Measurements from ENCODE around the gene CMTM7. TPM values are rescaled to one million over a fixed set of nuclear protein-coding genes. Genes with fewer than 3 reads are reported as not detected.
A peak's percentile ranks its signal among the peaks of the same experiment; 100 is the strongest.

CMTM7 gene
- total RNA-seq, 1 donor from 2014 or later, result 11.8 TPM

DNA sequence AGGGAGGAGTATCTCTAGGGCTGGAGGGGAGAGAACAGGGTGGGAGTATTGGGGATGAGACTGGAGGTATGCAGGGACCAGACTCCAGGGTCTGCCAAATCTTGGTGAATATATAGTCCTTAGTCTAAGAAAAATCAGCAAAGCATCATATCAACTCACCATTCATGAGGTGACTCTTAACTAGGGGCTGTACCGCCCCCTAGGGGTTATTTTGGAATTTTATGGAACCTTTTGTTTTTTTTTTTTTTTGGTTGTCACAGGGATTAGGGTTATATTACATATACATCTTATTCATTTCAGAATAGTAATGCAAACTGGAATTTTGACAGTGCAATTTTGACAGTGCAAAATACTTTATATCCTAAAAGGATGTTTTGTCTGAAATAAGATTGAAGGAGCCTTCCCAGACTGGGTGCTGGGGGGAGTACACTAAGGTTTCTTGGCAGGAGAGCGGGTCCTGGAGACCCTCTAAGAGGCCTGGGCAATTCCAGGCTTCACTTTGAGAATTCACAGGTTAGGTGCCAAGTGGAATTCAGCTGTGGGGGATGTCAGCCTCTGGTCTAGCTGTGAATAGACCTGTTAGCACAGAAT lies 7.5 kb downstream of the CMTM7 start:
- no peak overlapping the region for H3K9ac ChIP-seq
- no peak overlapping the region for H2AFZ ChIP-seq (replicated peaks)
- H3K9me3 ChIP-seq (ENCODE audit: low read depth), result no peaks in the 10 kb centered on the region
- Mint-ChIP-seq H3K27ac (no peak overlapping the region), H3K9me3 (no peaks in the 10 kb centered on the region), H3K4me3 (no peak overlapping the region), H3K27me3 (ENCODE audit: insufficient read depth, low read depth) (peaks cover 7% of the 10 kb centered on the region), H3K4me1 (peaks cover 29% of the 10 kb centered on the region), H3K36me3 (no peaks in the 10 kb centered on the region)
- peaks cover 70% of the 10 kb centered on the region for H3K27me3 ChIP-seq
- TF ChIP-seq, protein P1, sequence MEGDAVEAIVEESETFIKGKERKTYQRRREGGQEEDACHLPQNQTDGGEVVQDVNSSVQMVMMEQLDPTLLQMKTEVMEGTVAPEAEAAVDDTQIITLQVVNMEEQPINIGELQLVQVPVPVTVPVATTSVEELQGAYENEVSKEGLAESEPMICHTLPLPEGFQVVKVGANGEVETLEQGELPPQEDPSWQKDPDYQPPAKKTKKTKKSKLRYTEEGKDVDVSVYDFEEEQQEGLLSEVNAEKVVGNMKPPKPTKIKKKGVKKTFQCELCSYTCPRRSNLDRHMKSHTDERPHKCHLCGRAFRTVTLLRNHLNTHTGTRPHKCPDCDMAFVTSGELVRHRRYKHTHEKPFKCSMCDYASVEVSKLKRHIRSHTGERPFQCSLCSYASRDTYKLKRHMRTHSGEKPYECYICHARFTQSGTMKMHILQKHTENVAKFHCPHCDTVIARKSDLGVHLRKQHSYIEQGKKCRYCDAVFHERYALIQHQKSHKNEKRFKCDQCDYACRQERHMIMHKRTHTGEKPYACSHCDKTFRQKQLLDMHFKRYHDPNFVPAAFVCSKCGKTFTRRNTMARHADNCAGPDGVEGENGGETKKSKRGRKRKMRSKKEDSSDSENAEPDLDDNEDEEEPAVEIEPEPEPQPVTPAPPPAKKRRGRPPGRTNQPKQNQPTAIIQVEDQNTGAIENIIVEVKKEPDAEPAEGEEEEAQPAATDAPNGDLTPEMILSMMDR (IDR thresholded peaks at IDR 0.05), result peak; percentile 77
- no peak for TF ChIP-seq EZH2phosphoT487 (IDR thresholded peaks at IDR 0.05)
- no peak for TF ChIP-seq EZH2 (IDR thresholded peaks at IDR 0.05)
- H4K20me1 ChIP-seq (ENCODE audit: low read depth), result peaks cover 5% of the 10 kb centered on the region
- no peaks in the 10 kb centered on the region for H3K79me2 ChIP-seq (ENCODE audit: low read depth)
- H3K36me3 ChIP-seq, result no peaks in the 10 kb centered on the region
- no peak overlapping the region for H3K27ac ChIP-seq
- peaks cover 22% of the 10 kb centered on the region for H3F3A ChIP-seq (ENCODE audit: low read depth)
- no peak overlapping the region for H3K4me2 ChIP-seq
- H3K4me3 ChIP-seq, result no peak overlapping the region
- DNase-seq (ENCODE audit: low spot score), result peak; percentile 74
- peaks cover 10% of the 10 kb centered on the region for H3K4me1 ChIP-seq

DNA sequence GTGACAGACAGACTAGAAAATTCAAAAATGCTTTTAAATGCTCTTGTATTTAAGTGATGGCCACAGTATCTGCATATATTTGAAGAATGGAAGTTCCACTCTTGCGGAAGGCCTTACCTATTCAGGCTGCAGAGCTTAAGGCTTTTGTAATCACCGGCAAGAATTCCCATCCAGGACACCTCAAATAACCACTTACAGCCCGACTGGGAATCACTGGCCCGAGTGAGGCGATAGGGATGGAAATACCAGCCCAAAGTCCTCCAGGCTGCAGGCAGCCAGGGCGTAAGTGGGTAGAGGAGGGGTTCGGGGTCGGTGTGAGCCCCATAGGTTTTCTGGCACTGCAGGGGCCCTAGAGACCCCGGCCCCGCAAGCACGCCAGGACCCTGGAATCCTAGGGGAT lies 9.5 kb downstream of the CMTM7 start:
- no peaks in the 10 kb centered on the region for H3K36me3 Mint-ChIP-seq
- Histone ChIP-seq H3K79me2 (ENCODE audit: low read depth) (no peaks in the 10 kb centered on the region), H3F3A (ENCODE audit: low read depth) (peaks cover 22% of the 10 kb centered on the region), H2AFZ (replicated peaks) (peak overlapping the region; percentile 47), H4K20me1 (ENCODE audit: low read depth) (peaks cover 5% of the 10 kb centered on the region), H3K4me3 (peak overlapping the region; percentile 46), H3K9me3 (ENCODE audit: low read depth) (no peaks in the 10 kb centered on the region), H3K36me3 (no peaks in the 10 kb centered on the region), H3K9ac (no peak overlapping the region), H3K27ac (no peak overlapping the region), H3K4me1 (peaks cover 10% of the 10 kb centered on the region), H3K4me2 (peak overlapping the region; percentile 80), H3K27me3 (peaks cover 76% of the 10 kb centered on the region)
- H3K9me3 Mint-ChIP-seq, result no peaks in the 10 kb centered on the region
- H3K27ac Mint-ChIP-seq, result no peak overlapping the region
- H3K4me3 Mint-ChIP-seq, result peak overlapping the region; percentile 78
- DNase-seq (ENCODE audit: low spot score), result peak; percentile 57
- TF ChIP-seq, protein P1 (IDR thresholded peaks at IDR 0.05), result no peak
- no peak for TF ChIP-seq EZH2 (IDR thresholded peaks at IDR 0.05)
- no peak for TF ChIP-seq EZH2phosphoT487 (IDR thresholded peaks at IDR 0.05)
- H3K4me1 Mint-ChIP-seq, result peaks cover 27% of the 10 kb centered on the region
- peaks cover 7% of the 10 kb centered on the region for H3K27me3 Mint-ChIP-seq (ENCODE audit: insufficient read depth, low read depth)

DNA sequence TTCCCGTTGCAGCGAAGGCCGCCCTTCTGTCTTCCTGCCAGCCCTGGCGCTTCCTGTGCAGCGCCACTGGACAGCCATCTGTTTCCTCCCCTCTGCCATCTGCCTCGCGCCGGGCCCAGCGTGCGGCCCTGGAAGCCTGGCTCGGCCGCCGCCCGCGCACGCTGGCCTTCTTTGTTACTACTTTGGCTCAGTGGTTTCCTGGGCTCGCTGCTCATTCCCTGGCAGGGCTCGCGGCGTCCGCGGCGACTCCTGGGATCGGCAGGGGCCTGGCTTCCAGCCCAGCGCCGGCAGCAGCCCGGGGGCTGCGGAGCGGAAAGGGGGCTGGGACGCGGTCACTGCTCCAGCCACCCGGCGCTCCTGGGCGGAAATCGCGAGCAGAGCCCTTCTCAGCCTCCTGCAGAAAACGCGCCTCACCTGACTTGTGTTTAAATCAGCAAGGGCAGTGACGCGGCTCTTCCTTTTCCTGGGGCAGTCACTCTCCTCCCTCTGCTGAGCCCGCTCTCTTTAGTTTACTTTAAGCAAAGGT lies 10.0 kb downstream of the CMTM7 start:
- DNase-seq (ENCODE audit: low spot score), result peak; percentile 90
- Histone ChIP-seq H2AFZ (replicated peaks) (peak overlapping the region; percentile 47), H3K9ac (no peak overlapping the region), H3K4me2 (peak overlapping the region; percentile 80), H3K79me2 (ENCODE audit: low read depth) (no peaks in the 10 kb centered on the region), H4K20me1 (ENCODE audit: low read depth) (peaks cover 5% of the 10 kb centered on the region), H3K36me3 (no peaks in the 10 kb centered on the region), H3K27me3 (peaks cover 81% of the 10 kb centered on the region), H3K9me3 (ENCODE audit: low read depth) (no peaks in the 10 kb centered on the region), H3K27ac (no peak overlapping the region), H3F3A (ENCODE audit: low read depth) (peaks cover 22% of the 10 kb centered on the region), H3K4me1 (peaks cover 12% of the 10 kb centered on the region), H3K4me3 (peak overlapping the region; percentile 46)
- H3K4me3 Mint-ChIP-seq, result peak overlapping the region; percentile 78
- peak; percentile 53 for TF ChIP-seq EZH2 (IDR thresholded peaks at IDR 0.05)
- TF ChIP-seq, protein P1 (IDR thresholded peaks at IDR 0.05), result no peak
- peak; percentile 71 for TF ChIP-seq EZH2phosphoT487 (IDR thresholded peaks at IDR 0.05)
- no peaks in the 10 kb centered on the region for H3K36me3 Mint-ChIP-seq
- peak overlapping the region; percentile 93 for H3K27ac Mint-ChIP-seq
- peaks cover 27% of the 10 kb centered on the region for H3K4me1 Mint-ChIP-seq
- no peaks in the 10 kb centered on the region for H3K9me3 Mint-ChIP-seq
- peaks cover 7% of the 10 kb centered on the region for H3K27me3 Mint-ChIP-seq (ENCODE audit: insufficient read depth, low read depth)

All from neural progenitor cell (in vitro differentiated cells).